Neural crest cell (in vitro differentiated cells): ENCODE measurements around the gene SMARCD1. TPM values are rescaled to one million over a fixed set of nuclear protein-coding genes. Genes with fewer than 3 reads are reported as not detected.

Experiments used
- DNase-seq: peaks from one replicate; pipeline ENCODE4 v3.0.0; 2021; ENCODE audit warnings: low read depth, mixed read lengths, low spot score
- H3K27ac Mint-ChIP-seq: one replicate; pipeline ENCODE4 v1.8.0; 2021; ENCODE audit warnings: mild to moderate bottlenecking, mixed read lengths; ENCODE audit not compliant: unreplicated experiment
- H3K27me3 Mint-ChIP-seq: 2 replicates; pipeline ENCODE4 v1.8.0; 2021; ENCODE audit warnings: low read depth, mild to moderate bottlenecking, mixed read lengths
- H3K36me3 Mint-ChIP-seq: 2 replicates; pipeline ENCODE4 v1.8.0; 2021; ENCODE audit warnings: low read depth, mild to moderate bottlenecking, mixed read lengths
- H3K4me1 Mint-ChIP-seq: 2 replicates; pipeline ENCODE4 v1.8.0; 2021; ENCODE audit warnings: mixed read lengths
- H3K4me3 Mint-ChIP-seq: one replicate; pipeline ENCODE4 v1.8.0; 2021; ENCODE audit warnings: mild to moderate bottlenecking, mixed read lengths
- H3K9me3 Mint-ChIP-seq: 2 replicates; pipeline ENCODE4 v1.8.0; 2021; ENCODE audit warnings: mixed read lengths
- total RNA-seq: library from RNA; stranded (reverse); gene quantifications from 2 replicates; pipeline ENCODE4 v1.2.1, GENCODE V29; 2021
- TF ChIP-seq, protein P1 (sequence below): fragments of 200-600 bp; sonication (generic); conservative IDR thresholded peaks from 2 replicates; pipeline ENCODE4 v1.5.0; 2021; ENCODE audit warnings: antibody characterized with exemption, mild to moderate bottlenecking

Gene SMARCD1
- total RNA-seq, 1 donor from 2014 or later, result 187 TPM

DNA sequence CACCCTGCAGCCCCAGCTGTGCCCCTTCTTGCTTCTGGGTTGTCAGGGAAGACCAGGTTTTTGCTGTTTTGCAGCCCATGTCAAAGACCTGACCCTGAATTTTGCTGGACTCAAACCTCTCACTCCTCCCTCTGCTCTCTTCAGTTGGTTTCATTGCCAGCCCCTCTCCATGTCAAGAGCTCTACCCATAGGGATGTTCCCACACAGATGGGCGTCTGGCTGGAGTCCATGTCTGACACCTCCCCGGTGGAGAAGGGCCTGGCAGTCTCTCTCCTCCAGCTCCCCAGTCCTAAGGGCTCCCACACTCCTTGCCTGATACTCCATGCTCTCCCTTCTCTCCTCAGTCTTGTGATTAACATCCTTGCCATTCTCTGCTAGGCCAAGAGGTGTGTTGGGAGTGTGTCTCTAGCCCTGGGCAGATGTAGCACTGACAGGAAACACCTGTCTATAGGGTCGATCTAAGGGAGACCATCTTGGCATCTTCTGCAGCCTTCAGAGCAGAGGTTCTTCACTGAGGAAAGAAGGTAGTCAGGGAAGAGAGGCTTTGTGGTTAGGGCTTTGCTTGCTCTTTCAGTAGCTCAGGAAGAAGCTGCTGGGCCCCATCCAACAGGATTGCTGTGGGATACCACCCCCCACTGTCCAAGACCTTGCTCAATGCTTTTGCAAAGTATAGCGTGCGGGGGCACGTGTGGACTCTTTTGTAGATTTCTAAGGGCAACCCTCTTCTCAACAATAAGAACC is 23.0 kb upstream of the SMARCD1 start:
- Mint-ChIP-seq H3K27ac (no peak overlapping the region), H3K27me3 (peaks cover 3% of the 10 kb centered on the region), H3K4me1 (peaks cover 1% of the 10 kb centered on the region), H3K36me3 (no peaks in the 10 kb centered on the region), H3K9me3 (no peaks in the 10 kb centered on the region), H3K4me3 (no peak overlapping the region)
- TF ChIP-seq, protein P1, sequence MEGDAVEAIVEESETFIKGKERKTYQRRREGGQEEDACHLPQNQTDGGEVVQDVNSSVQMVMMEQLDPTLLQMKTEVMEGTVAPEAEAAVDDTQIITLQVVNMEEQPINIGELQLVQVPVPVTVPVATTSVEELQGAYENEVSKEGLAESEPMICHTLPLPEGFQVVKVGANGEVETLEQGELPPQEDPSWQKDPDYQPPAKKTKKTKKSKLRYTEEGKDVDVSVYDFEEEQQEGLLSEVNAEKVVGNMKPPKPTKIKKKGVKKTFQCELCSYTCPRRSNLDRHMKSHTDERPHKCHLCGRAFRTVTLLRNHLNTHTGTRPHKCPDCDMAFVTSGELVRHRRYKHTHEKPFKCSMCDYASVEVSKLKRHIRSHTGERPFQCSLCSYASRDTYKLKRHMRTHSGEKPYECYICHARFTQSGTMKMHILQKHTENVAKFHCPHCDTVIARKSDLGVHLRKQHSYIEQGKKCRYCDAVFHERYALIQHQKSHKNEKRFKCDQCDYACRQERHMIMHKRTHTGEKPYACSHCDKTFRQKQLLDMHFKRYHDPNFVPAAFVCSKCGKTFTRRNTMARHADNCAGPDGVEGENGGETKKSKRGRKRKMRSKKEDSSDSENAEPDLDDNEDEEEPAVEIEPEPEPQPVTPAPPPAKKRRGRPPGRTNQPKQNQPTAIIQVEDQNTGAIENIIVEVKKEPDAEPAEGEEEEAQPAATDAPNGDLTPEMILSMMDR, result no peak
- no peak for DNase-seq

GRCh38 chr12:50062728-50063460 is 22.2 kb upstream of the SMARCD1 start:
- Mint-ChIP-seq H3K27ac (peak overlapping the region; percentile 24), H3K4me3 (no peak overlapping the region), H3K9me3 (no peaks in the 10 kb centered on the region), H3K4me1 (no peaks in the 10 kb centered on the region), H3K27me3 (peaks cover 3% of the 10 kb centered on the region), H3K36me3 (no peaks in the 10 kb centered on the region)
- DNase-seq, result no peak
- TF ChIP-seq, protein P1, result no peak

DNA sequence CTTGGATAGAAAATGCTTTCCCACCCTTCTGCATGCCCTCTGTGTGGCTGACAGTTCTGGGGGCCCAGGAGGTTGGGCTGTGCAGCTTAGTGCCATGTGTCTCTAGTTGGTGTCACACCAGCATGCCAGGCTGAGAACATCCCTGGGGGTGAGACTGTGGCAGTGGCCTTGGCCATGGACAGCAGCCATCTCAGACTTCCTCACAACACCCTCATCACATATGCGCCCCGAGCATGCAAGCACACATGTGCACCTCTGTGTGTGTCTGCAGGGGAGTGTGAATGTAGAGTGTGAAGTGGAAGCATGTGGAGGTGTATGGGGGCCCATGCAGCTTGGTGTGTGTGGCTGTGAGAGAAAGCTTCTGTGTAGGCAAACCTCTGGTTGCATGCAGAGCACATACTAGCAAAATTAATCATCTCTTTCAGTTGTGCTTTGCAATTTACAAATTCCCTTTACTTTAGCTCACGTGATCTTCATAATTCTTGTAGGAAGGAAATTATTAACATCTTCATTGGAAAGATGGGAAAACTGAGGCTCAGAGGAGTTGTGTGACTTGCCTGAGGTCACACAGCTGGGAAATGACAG is 19.3 kb upstream of the SMARCD1 start:
- DNase-seq, result no peak
- no peaks in the 10 kb centered on the region for H3K36me3 Mint-ChIP-seq
- no peak overlapping the region for H3K27ac Mint-ChIP-seq
- H3K4me3 Mint-ChIP-seq, result no peak overlapping the region
- TF ChIP-seq, protein P1, result no peak
- no peaks in the 10 kb centered on the region for H3K27me3 Mint-ChIP-seq
- peaks cover 10% of the 10 kb centered on the region for H3K4me1 Mint-ChIP-seq
- no peaks in the 10 kb centered on the region for H3K9me3 Mint-ChIP-seq

GRCh38 chr12:50066402-50066801 is 18.7 kb upstream of the SMARCD1 start:
- no peak overlapping the region for H3K27ac Mint-ChIP-seq
- H3K36me3 Mint-ChIP-seq, result no peaks in the 10 kb centered on the region
- no peaks in the 10 kb centered on the region for H3K9me3 Mint-ChIP-seq
- H3K4me1 Mint-ChIP-seq, result peaks cover 11% of the 10 kb centered on the region
- H3K27me3 Mint-ChIP-seq, result no peaks in the 10 kb centered on the region
- TF ChIP-seq, protein P1, result no peak
- DNase-seq, result no peak
- no peak overlapping the region for H3K4me3 Mint-ChIP-seq

DNA sequence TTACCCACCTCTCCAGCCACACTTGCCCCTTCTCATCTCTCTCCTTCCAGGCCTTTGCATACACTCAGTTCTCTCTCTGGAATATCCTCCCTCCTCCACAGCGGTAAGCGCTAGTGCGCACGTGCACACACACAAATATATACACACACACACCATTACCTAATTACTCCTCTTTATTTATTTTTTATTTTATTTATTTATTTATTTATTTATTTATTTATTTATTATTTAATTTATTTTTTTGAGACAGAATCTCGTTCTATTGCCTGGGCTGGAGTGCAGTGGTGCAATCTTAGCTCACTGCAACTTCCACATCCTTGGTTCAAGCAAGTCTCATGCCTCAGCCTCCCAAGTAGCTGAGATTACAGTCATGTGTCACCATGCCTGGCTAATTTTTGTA is 16.1 kb upstream of the SMARCD1 start:
- no peaks in the 10 kb centered on the region for H3K27me3 Mint-ChIP-seq
- TF ChIP-seq, protein P1, result no peak
- DNase-seq, result no peak
- no peak overlapping the region for H3K4me3 Mint-ChIP-seq
- H3K27ac Mint-ChIP-seq, result no peak overlapping the region
- H3K9me3 Mint-ChIP-seq, result no peaks in the 10 kb centered on the region
- H3K4me1 Mint-ChIP-seq, result peaks cover 11% of the 10 kb centered on the region
- H3K36me3 Mint-ChIP-seq, result no peaks in the 10 kb centered on the region
